ENCODE results near the gene IQGAP3.

The IQGAP3 gene

DNA sequence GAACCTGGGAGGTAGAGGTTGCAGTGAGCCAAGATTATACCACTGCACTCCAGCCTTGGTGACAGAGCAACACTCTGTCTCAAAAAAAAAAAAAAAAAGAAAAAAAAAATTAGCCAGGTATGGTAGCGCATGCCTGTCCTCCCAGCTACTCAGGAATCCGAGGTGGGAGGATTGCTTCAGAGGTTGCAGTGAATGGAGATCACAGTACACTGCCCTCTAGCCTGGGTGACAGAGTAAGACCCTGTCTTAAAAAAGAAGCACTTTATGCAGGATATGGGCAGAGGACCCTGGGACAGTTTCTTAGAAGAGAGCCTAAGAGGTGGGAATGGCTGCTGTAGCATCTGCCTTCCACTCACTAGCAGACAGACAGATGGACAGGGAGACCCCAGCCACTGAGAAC is 23.0 kb downstream of the IQGAP3 start:
- Histone ChIP-seq H3K27me3 (ENCODE audit: insufficient read depth, low read length) (no peaks in the 10 kb centered on the region), H3K79me1 (ENCODE audit: low read length) (no peaks in the 10 kb centered on the region), H3K27ac (ENCODE audit: low read depth, low read length) (no peak overlapping the region)

GRCh38 chr1:156547982-156548381 is 24.4 kb downstream of the IQGAP3 start:
- peaks cover 28 to 48% of the 10 kb centered on the region in 2 experiments for H3K36me3 ChIP-seq (ENCODE audit: control insufficient read depth in 1 of 2, insufficient read depth in 2 of 2, low read length in 2 of 2)
- H3K23ac ChIP-seq (ENCODE audit: low read length): no peak overlapping the region
- no peak overlapping the region for H4K91ac ChIP-seq (ENCODE audit: low read depth, low read length)
- H3K4me2 ChIP-seq (ENCODE audit: low read length): no peak overlapping the region
- H3K14ac ChIP-seq (ENCODE audit: low read length): no peak overlapping the region
- no CpG with 5 or more reads among the region's 9 CpGs for WGBS (ENCODE audit: extremely low coverage, insufficient coverage, insufficient read length)
- H2BK12ac ChIP-seq (ENCODE audit: low read length): no peak overlapping the region
- no peak overlapping the region for H2AFZ ChIP-seq (ENCODE audit: insufficient read depth, low read length, poor library complexity)
- H2AK5ac ChIP-seq (ENCODE audit: low read length): no peak overlapping the region
- H3K79me2 ChIP-seq (ENCODE audit: control insufficient read depth, insufficient read depth, low read length, poor library complexity): no peaks in the 10 kb centered on the region
- H3K9ac ChIP-seq (ENCODE audit: low read length): no peak overlapping the region
- H3K27ac ChIP-seq (ENCODE audit: low read depth, low read length): no peak overlapping the region
- no peak overlapping the region for H3K4me3 ChIP-seq (ENCODE audit: low read depth, low read length)
- no peak overlapping the region for H4K12ac ChIP-seq (ENCODE audit: low read depth, low read length)
- H2BK5ac ChIP-seq (ENCODE audit: low read depth, low read length, poor library complexity): no peak overlapping the region
- H3K4ac ChIP-seq (ENCODE audit: low read depth, low read length): no peak overlapping the region
- H3K79me1 ChIP-seq (ENCODE audit: low read length): peaks cover 3% of the 10 kb centered on the region
- peaks cover 23 to 25% of the 10 kb centered on the region in 2 experiments for H3K4me1 ChIP-seq (ENCODE audit: control insufficient read depth in 1 of 2, insufficient read depth in 2 of 2, low read length in 2 of 2)
- H4K8ac ChIP-seq (ENCODE audit: low read depth, low read length): no peak overlapping the region
- H3K18ac ChIP-seq (ENCODE audit: low read length): no peak overlapping the region
- H2BK120ac ChIP-seq (ENCODE audit: insufficient read depth, low read length, poor library complexity): no peak overlapping the region
- H3K27me3 ChIP-seq (ENCODE audit: insufficient read depth, low read length): no peaks in the 10 kb centered on the region
- no peak for DNase-seq
- H3K9me3 ChIP-seq (ENCODE audit: insufficient read depth, low read depth, low read length): no peaks in the 10 kb centered on the region

More for the DNA sequence above, 23.0 kb downstream of the IQGAP3 start:
- Histone ChIP-seq H2BK12ac (ENCODE audit: low read length) (no peak overlapping the region), H3K4me1 (ENCODE audit: control insufficient read depth in 1 of 2, insufficient read depth in 2 of 2, low read length in 2 of 2) (peaks cover 9 to 11% of the 10 kb centered on the region in 2 experiments), H2AK5ac (ENCODE audit: low read length) (no peak overlapping the region), H4K8ac (ENCODE audit: low read depth, low read length) (no peak overlapping the region), H3K79me2 (ENCODE audit: control insufficient read depth, insufficient read depth, low read length, poor library complexity) (no peaks in the 10 kb centered on the region), H2BK5ac (ENCODE audit: low read depth, low read length, poor library complexity) (no peak overlapping the region), H4K91ac (ENCODE audit: low read depth, low read length) (no peak overlapping the region), H3K4me3 (ENCODE audit: low read depth, low read length) (no peak overlapping the region), H3K9me3 (ENCODE audit: insufficient read depth, low read depth, low read length) (no peaks in the 10 kb centered on the region), H3K23ac (ENCODE audit: low read length) (no peak overlapping the region), H4K12ac (ENCODE audit: low read depth, low read length) (no peak overlapping the region), H3K36me3 (ENCODE audit: control insufficient read depth in 1 of 2, insufficient read depth in 2 of 2, low read length in 2 of 2) (peaks cover 28 to 50% of the 10 kb centered on the region in 2 experiments), H2AFZ (ENCODE audit: insufficient read depth, low read length, poor library complexity) (no peak overlapping the region), H3K4ac (ENCODE audit: low read depth, low read length) (no peak overlapping the region), H3K4me2 (ENCODE audit: low read length) (no peak overlapping the region), H3K18ac (ENCODE audit: low read length) (no peak overlapping the region), H3K9ac (ENCODE audit: low read length) (no peak overlapping the region), H3K14ac (ENCODE audit: low read length) (no peak overlapping the region), H2BK120ac (ENCODE audit: insufficient read depth, low read length, poor library complexity) (no peak overlapping the region)
- DNase-seq: peak; percentile 70 to 83
- WGBS (ENCODE audit: extremely low coverage, insufficient coverage, insufficient read length): no CpG with 5 or more reads among the region's 2 CpGs

DNA sequence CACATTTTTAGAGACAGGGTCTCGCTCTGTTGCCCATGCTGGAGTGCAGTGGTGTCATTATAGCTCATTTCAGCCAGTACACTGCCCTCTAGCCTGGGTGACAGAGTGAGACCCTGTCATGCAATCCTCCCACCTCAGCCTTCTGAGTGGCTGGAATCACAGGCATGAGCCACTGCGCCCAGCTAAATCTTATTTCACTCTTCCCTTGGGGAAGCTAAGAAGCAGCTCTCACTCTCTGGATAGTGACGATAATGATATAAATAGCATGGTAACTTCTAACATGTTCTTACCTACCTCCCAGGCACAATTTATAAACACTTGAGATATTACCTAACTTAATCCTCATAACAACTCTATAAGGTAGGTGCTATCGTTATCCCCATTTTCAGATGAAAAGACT is 24.9 kb downstream of the IQGAP3 start:
- Histone ChIP-seq H2AFZ (ENCODE audit: insufficient read depth, low read length, poor library complexity) (no peak overlapping the region), H3K18ac (ENCODE audit: low read length) (no peak overlapping the region), H4K12ac (ENCODE audit: low read depth, low read length) (no peak overlapping the region), H3K9me3 (ENCODE audit: insufficient read depth, low read depth, low read length) (no peaks in the 10 kb centered on the region), H3K4me2 (ENCODE audit: low read length) (no peak overlapping the region), H4K91ac (ENCODE audit: low read depth, low read length) (no peak overlapping the region), H3K27me3 (ENCODE audit: insufficient read depth, low read length) (no peaks in the 10 kb centered on the region), H3K36me3 (ENCODE audit: control insufficient read depth in 1 of 2, insufficient read depth in 2 of 2, low read length in 2 of 2) (peaks cover 28 to 48% of the 10 kb centered on the region in 2 experiments), H3K4me3 (ENCODE audit: low read depth, low read length) (no peak overlapping the region), H3K4ac (ENCODE audit: low read depth, low read length) (no peak overlapping the region), H3K79me2 (ENCODE audit: control insufficient read depth, insufficient read depth, low read length, poor library complexity) (no peaks in the 10 kb centered on the region), H3K27ac (ENCODE audit: low read depth, low read length) (no peak overlapping the region), H3K9ac (ENCODE audit: low read length) (no peak overlapping the region), H3K79me1 (ENCODE audit: low read length) (peaks cover 6% of the 10 kb centered on the region), H3K14ac (ENCODE audit: low read length) (no peak overlapping the region), H3K23ac (ENCODE audit: low read length) (no peak overlapping the region), H4K8ac (ENCODE audit: low read depth, low read length) (no peak overlapping the region), H2AK5ac (ENCODE audit: low read length) (no peak overlapping the region), H2BK120ac (ENCODE audit: insufficient read depth, low read length, poor library complexity) (no peak overlapping the region), H2BK5ac (ENCODE audit: low read depth, low read length, poor library complexity) (no peak overlapping the region), H2BK12ac (ENCODE audit: low read length) (no peak overlapping the region), H3K4me1 (ENCODE audit: control insufficient read depth in 1 of 2, insufficient read depth in 2 of 2, low read length in 2 of 2) (peaks cover 23 to 28% of the 10 kb centered on the region in 2 experiments)
- no peak for DNase-seq
- WGBS (ENCODE audit: extremely low coverage, insufficient coverage, insufficient read length): no CpG with 5 or more reads among the region's 4 CpGs

- H2AFZ ChIP-seq (ENCODE audit: insufficient read depth, low read length, poor library complexity): no peak overlapping the region
- H3K23ac ChIP-seq (ENCODE audit: low read length): no peak overlapping the region
- no peak for DNase-seq
- no peak overlapping the region for H3K18ac ChIP-seq (ENCODE audit: low read length)
- H3K36me3 ChIP-seq (ENCODE audit: control insufficient read depth in 1 of 2, insufficient read depth in 2 of 2, low read length in 2 of 2): peaks cover 24 to 45% of the 10 kb centered on the region in 2 experiments
- no peak overlapping the region for H3K4ac ChIP-seq (ENCODE audit: low read depth, low read length)
- peaks cover 6% of the 10 kb centered on the region for H3K79me1 ChIP-seq (ENCODE audit: low read length)
- H3K4me2 ChIP-seq (ENCODE audit: low read length): no peak overlapping the region
- no peaks in the 10 kb centered on the region for H3K79me2 ChIP-seq (ENCODE audit: control insufficient read depth, insufficient read depth, low read length, poor library complexity)
- no peak overlapping the region for H2BK5ac ChIP-seq (ENCODE audit: low read depth, low read length, poor library complexity)
- H3K27me3 ChIP-seq (ENCODE audit: insufficient read depth, low read length): no peaks in the 10 kb centered on the region
- no peak overlapping the region for H3K27ac ChIP-seq (ENCODE audit: low read depth, low read length)
- no peak overlapping the region for H3K14ac ChIP-seq (ENCODE audit: low read length)
- H2AK5ac ChIP-seq (ENCODE audit: low read length): no peak overlapping the region
- no peaks in the 10 kb centered on the region for H3K9me3 ChIP-seq (ENCODE audit: insufficient read depth, low read depth, low read length)
- H4K12ac ChIP-seq (ENCODE audit: low read depth, low read length): no peak overlapping the region
- no peak overlapping the region for H3K4me3 ChIP-seq (ENCODE audit: low read depth, low read length)
- H2BK120ac ChIP-seq (ENCODE audit: insufficient read depth, low read length, poor library complexity): no peak overlapping the region
- no peak overlapping the region for H4K91ac ChIP-seq (ENCODE audit: low read depth, low read length)
- no peak overlapping the region for H3K9ac ChIP-seq (ENCODE audit: low read length)
- H3K4me1 ChIP-seq (ENCODE audit: control insufficient read depth in 1 of 2, insufficient read depth in 2 of 2, low read length in 2 of 2): peaks cover 20 to 25% of the 10 kb centered on the region in 2 experiments
- WGBS (ENCODE audit: extremely low coverage, insufficient coverage, insufficient read length): no CpG with 5 or more reads among the region's 3 CpGs
- H2BK12ac ChIP-seq (ENCODE audit: low read length): no peak overlapping the region
- no peak overlapping the region for H4K8ac ChIP-seq (ENCODE audit: low read depth, low read length)
Observed at GRCh38 chr1:156546267-156546666, 26.1 kb downstream of the IQGAP3 start.
